ENCODE measurements around the gene FREM2. TPM values are rescaled to one million over a fixed set of nuclear protein-coding genes. Genes with fewer than 3 reads are reported as not detected.

Gene FREM2
- total and polyA plus RNA-seq, 2 experiments from 2014 or later: 2.3 to 17.8 TPM

DNA sequence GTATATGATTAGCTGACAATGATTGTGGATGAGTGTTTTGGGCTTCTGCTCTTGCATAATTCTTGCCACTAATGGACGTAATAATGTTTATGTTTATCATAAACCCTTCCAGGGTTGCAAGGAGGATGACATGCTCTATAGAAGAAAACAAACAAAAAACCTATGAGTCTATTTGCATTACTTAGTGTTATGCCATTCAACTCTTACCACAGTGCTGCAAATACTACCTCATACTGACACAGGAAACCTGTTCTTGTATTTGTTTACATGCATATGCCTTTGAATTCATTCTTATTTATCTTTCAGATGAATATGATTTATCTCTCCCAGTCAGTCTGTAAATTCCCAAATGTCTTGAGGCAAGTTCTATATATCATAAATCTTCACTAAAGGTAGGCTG, 39.6 kb upstream of the FREM2 start:
- no peak for TF ChIP-seq EZH2phosphoT487 (IDR thresholded peaks at IDR 0.05; ENCODE audit: low read depth, severe bottlenecking, unreplicated experiment)
- no peak for TF ChIP-seq EZH2 (IDR thresholded peaks at IDR 0.05; ENCODE audit: borderline replicate concordance)
- no peak for TF ChIP-seq CTCF (IDR thresholded peaks at IDR 0.05; ENCODE audit: poor library complexity)
- no peaks in the 10 kb centered on the region for H3K4me1 ChIP-seq (ENCODE audit: insufficient read depth)
- no peaks in the 10 kb centered on the region for H4K20me1 ChIP-seq (ENCODE audit: insufficient read depth, poor library complexity, severe bottlenecking)
- no peak overlapping the region for H3K4me3 ChIP-seq
- no peaks in the 10 kb centered on the region for H3K9me3 ChIP-seq (ENCODE audit: low read depth)
- H3K4me2 ChIP-seq: no peak overlapping the region
- no peak overlapping the region for H2AFZ ChIP-seq
- DNase-seq (ENCODE audit: low spot score): no peak
- H3K27me3 ChIP-seq: no peaks in the 10 kb centered on the region
- H3K79me2 ChIP-seq: no peaks in the 10 kb centered on the region
- 81% methylated on average over 1 of the region's 1 CpG for WGBS (ENCODE audit: low lambda C conversion rate, missing lambda C conversion rate)
- no peaks in the 10 kb centered on the region for H3K36me3 ChIP-seq (replicated peaks; ENCODE audit: insufficient read depth, low read depth)
- no peak overlapping the region for H3K27ac ChIP-seq
- H3K9me2 ChIP-seq (replicated peaks; ENCODE audit: insufficient read depth): no peaks in the 10 kb centered on the region

DNA sequence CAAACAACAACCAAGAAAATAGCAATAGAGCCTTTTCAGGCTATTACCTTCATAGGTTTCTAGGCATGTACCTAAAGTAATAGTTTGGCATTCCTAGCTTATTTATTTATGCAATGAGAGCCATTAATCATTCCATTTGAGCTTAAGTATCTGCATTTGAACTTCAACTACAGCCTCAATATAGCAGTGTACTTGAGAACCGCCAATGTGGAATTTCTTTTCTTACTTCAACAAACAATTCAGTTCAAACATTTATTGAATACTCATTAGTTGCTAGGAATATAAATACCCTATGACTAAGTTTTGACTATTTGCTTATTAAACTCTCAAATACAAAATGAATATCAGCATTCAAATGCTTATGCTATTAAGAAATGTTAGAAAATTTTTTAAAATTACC, 38.0 kb upstream of the FREM2 start:
- H3K4me3 ChIP-seq: no peak overlapping the region
- WGBS (ENCODE audit: low lambda C conversion rate, missing lambda C conversion rate): 86% methylated on average over 1 of the region's 1 CpG
- DNase-seq (ENCODE audit: low spot score): no peak

DNA sequence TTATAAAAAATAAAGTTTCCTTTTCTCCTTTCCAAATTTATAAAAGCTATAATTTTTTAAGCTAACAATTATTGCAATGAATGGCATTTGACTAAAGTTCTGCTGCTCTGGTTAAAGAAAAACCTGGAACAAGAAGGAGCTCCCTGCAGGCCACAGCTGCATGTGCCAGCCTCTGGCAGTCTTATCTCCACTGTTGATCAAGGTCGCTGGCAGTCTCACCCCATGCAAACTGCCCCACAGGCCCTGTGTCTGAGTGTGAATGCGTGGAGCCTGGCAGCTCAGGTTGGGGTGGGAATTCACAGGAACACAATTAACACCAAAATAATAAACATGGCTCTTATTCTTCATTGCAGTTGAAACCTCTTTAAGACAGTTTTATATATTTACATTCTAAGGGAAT, 30.2 kb upstream of the FREM2 start:
- WGBS (ENCODE audit: low lambda C conversion rate, missing lambda C conversion rate): 59% methylated on average over 2 of the region's 2 CpGs
- no peak for DNase-seq (ENCODE audit: low spot score)
- H4K20me1 ChIP-seq (ENCODE audit: insufficient read depth, poor library complexity, severe bottlenecking): no peaks in the 10 kb centered on the region

More for the DNA sequence above, 38.0 kb upstream of the FREM2 start:
- Histone ChIP-seq H3K27ac (no peak overlapping the region), H3K36me3 (replicated peaks; ENCODE audit: insufficient read depth, low read depth) (no peaks in the 10 kb centered on the region), H4K20me1 (ENCODE audit: insufficient read depth, poor library complexity, severe bottlenecking) (no peaks in the 10 kb centered on the region), H3K9me2 (replicated peaks; ENCODE audit: insufficient read depth) (no peaks in the 10 kb centered on the region), H2AFZ (no peak overlapping the region), H3K79me2 (no peaks in the 10 kb centered on the region), H3K9me3 (ENCODE audit: low read depth) (no peaks in the 10 kb centered on the region), H3K27me3 (no peaks in the 10 kb centered on the region), H3K4me2 (no peak overlapping the region), H3K4me1 (ENCODE audit: insufficient read depth) (no peaks in the 10 kb centered on the region)
- TF ChIP-seq EZH2phosphoT487 (IDR thresholded peaks at IDR 0.05; ENCODE audit: low read depth, severe bottlenecking, unreplicated experiment) (no peak), CTCF (IDR thresholded peaks at IDR 0.05; ENCODE audit: poor library complexity) (no peak), EZH2 (IDR thresholded peaks at IDR 0.05; ENCODE audit: borderline replicate concordance) (no peak)

More for the DNA sequence above, 30.2 kb upstream of the FREM2 start:
- Histone ChIP-seq H3K27me3 (no peaks in the 10 kb centered on the region), H3K4me3 (no peak overlapping the region), H3K36me3 (replicated peaks; ENCODE audit: insufficient read depth, low read depth) (no peaks in the 10 kb centered on the region), H3K9me3 (ENCODE audit: low read depth) (no peaks in the 10 kb centered on the region), H3K27ac (no peak overlapping the region), H3K4me1 (ENCODE audit: insufficient read depth) (no peaks in the 10 kb centered on the region), H2AFZ (no peak overlapping the region), H3K9me2 (replicated peaks; ENCODE audit: insufficient read depth) (no peaks in the 10 kb centered on the region), H3K4me2 (no peak overlapping the region), H3K79me2 (no peaks in the 10 kb centered on the region)
- no peak for TF ChIP-seq EZH2phosphoT487 (IDR thresholded peaks at IDR 0.05; ENCODE audit: low read depth, severe bottlenecking, unreplicated experiment)
- no peak for TF ChIP-seq EZH2 (IDR thresholded peaks at IDR 0.05; ENCODE audit: borderline replicate concordance)
- TF ChIP-seq CTCF (IDR thresholded peaks at IDR 0.05; ENCODE audit: poor library complexity): no peak

Data from hepatocyte (in vitro differentiated cells).